Smooth muscle cell (in vitro differentiated cells): ENCODE results near the gene PRR35. TPM values are rescaled to one million over a fixed set of nuclear protein-coding genes. Genes with fewer than 3 reads are reported as not detected.

Source experiments
- DNase-seq: peaks from one replicate; lab custom pipeline; 2025; ENCODE audit not compliant: unreplicated experiment; lab: John Stamatoyannopoulos, UW
- H2AFZ ChIP-seq: fragments of 200-600 bp; sonication (generic); 2 replicates; pipeline ENCODE4 v1.6.0; 2016; ENCODE audit warnings: antibody characterized with exemption, low read depth, mild to moderate bottlenecking
- H3F3A ChIP-seq: fragments of 200-600 bp; sonication (generic); 2 replicates; pipeline ENCODE4 v1.6.0; 2017; ENCODE audit warnings: antibody characterized with exemption, low read depth
- H3K27ac ChIP-seq: fragments of 200-600 bp; sonication (generic); 2 replicates; pipeline ENCODE4 v1.5.1; 2016; ENCODE audit warnings: low read depth, mild to moderate bottlenecking
- H3K27me3 ChIP-seq: fragments of 200-600 bp; sonication (generic); 2 replicates; pipeline ENCODE4 v1.6.1; 2016; ENCODE audit warnings: low read depth, mild to moderate bottlenecking
- H3K36me3 ChIP-seq: fragments of 200-600 bp; sonication (generic); 2 replicates; pipeline ENCODE4 v1.5.1; 2016; ENCODE audit warnings: low read depth
- H3K4me1 ChIP-seq: fragments of 200-600 bp; sonication (generic); 2 replicates; pipeline ENCODE4 v1.5.1; 2016; ENCODE audit warnings: low read depth
- H3K4me2 ChIP-seq: fragments of 200-600 bp; sonication (generic); 2 replicates; pipeline ENCODE4 v1.6.0; 2016; ENCODE audit warnings: mild to moderate bottlenecking
- H3K4me3 ChIP-seq: fragments of 200-600 bp; sonication (generic); 2 replicates; pipeline ENCODE4 v1.5.1; 2016; ENCODE audit warnings: mild to moderate bottlenecking
- H3K79me2 ChIP-seq: fragments of 200-600 bp; sonication (generic); 2 replicates; pipeline ENCODE4 v1.6.0; 2016; ENCODE audit warnings: low read depth, mild to moderate bottlenecking
- H3K9ac ChIP-seq: fragments of 200-600 bp; sonication (generic); 2 replicates; pipeline ENCODE4 v1.6.0; 2016; ENCODE audit warnings: low read depth
- H3K9me3 ChIP-seq: fragments of 200-600 bp; sonication (generic); replicated peaks from 2 replicates; pipeline ENCODE4 v1.5.1; 2016; ENCODE audit warnings: low read depth
- H4K20me1 ChIP-seq: fragments of 200-600 bp; sonication (generic); 2 replicates; pipeline ENCODE4 v1.6.0; 2016; ENCODE audit warnings: low read depth
- CTCF ChIP-seq: fragments of 200-600 bp; sonication (generic); IDR thresholded peaks from 2 replicates; pipeline ENCODE4 v1.5.1; 2017; ENCODE audit warnings: borderline replicate concordance, mild to moderate bottlenecking, antibody characterized with exemption; ENCODE audit not compliant: insufficient read depth, poor library complexity, severe bottlenecking
- WGBS: methylation state at CpG from one replicate; pipeline ENCODE4 v1.1.7; 2016; ENCODE audit warnings: low lambda C conversion rate; 5-methylcytosine and 5-hydroxymethylcytosine counted together
- polyA plus RNA-seq: library from polyadenylated mRNA; unstranded; fragments of >200 nt; fragmentation: Nextera tagmentation; extraction: Ambion mirVana; gene quantifications from 2 replicates; pipeline ENCODE4 v1.2.1, GENCODE V29; 2016
- total RNA-seq: library from RNA; depleted of rRNA; stranded (reverse); fragments of >200 nt; gene quantifications from 2 replicates; pipeline ENCODE4 v1.2.3, GENCODE V29; 2014

PRR35 gene
- total and polyA plus RNA-seq, 2 experiments from 2014 or later: not detected

GRCh38 chr16:540645-541340, 19.4 kb upstream of the PRR35 start:
- 98% methylated on average over 29 of the region's 29 CpGs for WGBS
- H3K27ac ChIP-seq: no peak overlapping the region
- peaks cover 90% of the 10 kb centered on the region for H4K20me1 ChIP-seq
- H3K36me3 ChIP-seq: no peaks in the 10 kb centered on the region
- no peak overlapping the region for H2AFZ ChIP-seq
- no peaks in the 10 kb centered on the region for H3K4me1 ChIP-seq
- H3K9ac ChIP-seq: no peak overlapping the region
- H3F3A ChIP-seq: no peaks in the 10 kb centered on the region
- H3K79me2 ChIP-seq: peaks cover 38% of the 10 kb centered on the region
- no peaks in the 10 kb centered on the region for H3K27me3 ChIP-seq
- H3K4me2 ChIP-seq: no peak overlapping the region
- no peaks in the 10 kb centered on the region for H3K9me3 ChIP-seq
- no peak for TF ChIP-seq CTCF
- no peak overlapping the region for H3K4me3 ChIP-seq
- no peak for DNase-seq

DNA sequence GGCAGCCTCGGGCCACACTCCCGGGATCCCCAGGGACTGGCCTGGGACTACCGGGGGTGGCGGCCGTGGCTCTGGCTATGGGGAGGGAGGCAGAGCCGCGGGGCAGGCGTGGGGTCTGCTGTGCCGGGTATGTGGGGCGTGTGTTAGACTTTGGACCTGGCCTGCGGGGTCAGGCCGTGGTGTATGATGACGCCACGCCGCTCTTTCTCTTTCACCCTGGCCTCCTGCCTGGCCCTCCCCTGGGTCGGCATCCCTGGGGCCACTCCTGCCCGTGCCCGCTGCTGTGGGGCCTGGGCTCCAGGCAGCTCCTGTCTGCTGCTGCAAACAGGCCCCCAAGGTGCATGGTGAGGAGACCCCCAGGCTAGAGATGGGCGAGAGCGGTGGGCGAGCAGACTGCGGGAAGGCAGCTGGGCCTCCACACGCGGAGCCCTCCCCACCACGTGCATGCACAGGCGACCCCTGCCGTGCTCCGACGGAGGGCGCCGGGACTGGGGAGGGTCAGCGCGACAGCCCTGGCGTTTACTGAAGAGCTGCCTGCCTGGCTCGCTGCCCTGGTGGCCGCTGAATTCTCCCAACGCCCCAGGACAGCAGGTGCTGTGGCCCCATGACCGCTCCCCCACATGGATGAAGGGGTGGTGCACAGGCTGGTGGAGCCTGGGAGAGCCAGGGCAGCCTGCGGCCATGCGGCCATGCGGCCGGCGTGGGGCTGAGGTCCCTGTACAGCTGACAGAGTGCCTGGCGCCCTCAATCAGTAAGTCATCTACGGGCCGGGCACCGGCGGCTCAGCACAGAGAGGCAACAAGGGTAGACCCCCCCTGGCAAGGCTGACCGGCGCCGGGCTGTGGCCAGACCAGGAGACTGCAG, 16.7 kb upstream of the PRR35 start:
- Histone ChIP-seq H3K4me3 (no peak overlapping the region), H2AFZ (no peak overlapping the region), H3K27ac (no peak overlapping the region), H3F3A (no peaks in the 10 kb centered on the region), H3K4me1 (no peaks in the 10 kb centered on the region), H4K20me1 (peaks cover 84% of the 10 kb centered on the region), H3K27me3 (no peaks in the 10 kb centered on the region), H3K9ac (no peak overlapping the region), H3K79me2 (peaks cover 26% of the 10 kb centered on the region), H3K36me3 (no peaks in the 10 kb centered on the region), H3K4me2 (no peak overlapping the region), H3K9me3 (no peaks in the 10 kb centered on the region)
- TF ChIP-seq CTCF: no peak
- DNase-seq: no peak
- 96% methylated on average over 44 of the region's 51 CpGs for WGBS

GRCh38 chr16:544517-544916, 15.7 kb upstream of the PRR35 start:
- H3K9ac ChIP-seq: no peak overlapping the region
- H3K9me3 ChIP-seq: no peaks in the 10 kb centered on the region
- no peak overlapping the region for H3K4me2 ChIP-seq
- no peaks in the 10 kb centered on the region for H3K27me3 ChIP-seq
- no peaks in the 10 kb centered on the region for H3K36me3 ChIP-seq
- DNase-seq: no peak
- no peaks in the 10 kb centered on the region for H3K4me1 ChIP-seq
- no peaks in the 10 kb centered on the region for H3F3A ChIP-seq
- no peak overlapping the region for H2AFZ ChIP-seq
- peaks cover 17% of the 10 kb centered on the region for H3K79me2 ChIP-seq
- TF ChIP-seq CTCF: no peak
- peaks cover 74% of the 10 kb centered on the region for H4K20me1 ChIP-seq
- 98% methylated on average over 10 of the region's 46 CpGs for WGBS
- no peak overlapping the region for H3K27ac ChIP-seq
- H3K4me3 ChIP-seq: no peak overlapping the region
